GM21576 (cell line): ENCODE data around the gene MINAR1.
"Not testable (repeated sequence)": the region's sequence is repeated elsewhere in the genome, so short reads cannot be mapped to it uniquely, and the experiment has no call there.

Source experiments
- ATAC-seq: cut with Tn5 transposase; IDR thresholded peaks from one replicate; pipeline ENCODE4 v1.9.1; 2021; ENCODE audit warnings: mild to moderate bottlenecking, moderate library complexity; ENCODE audit not compliant: unreplicated experiment

MINAR1 gene

GRCh38 chr15:79431636-79432344, at the start of gene MINAR1:
TSS of gene MINAR1 (plus strand) at chr15:79432336. CDS start at chr15:79456148, 23,812 bp downstream.
- ATAC-seq = no peak

GRCh38 chr15:79394231-79394630, 37.9 kb upstream of the MINAR1 start:
- no peak for ATAC-seq

GRCh38 chr15:79396850-79397249, 35.3 kb upstream of the MINAR1 start:
- no peak for ATAC-seq

GRCh38 chr15:79397269-79397910, 34.7 kb upstream of the MINAR1 start:
- no peak for ATAC-seq

- ATAC-seq = no peak
These were observed 32.5 kb upstream of the MINAR1 start for GRCh38 chr15:79399606-79400005.

- ATAC-seq = no peak
These were observed 31.5 kb upstream of the MINAR1 start for GRCh38 chr15:79400650-79401049.

GRCh38 chr15:79401301-79401700, 30.8 kb upstream of the MINAR1 start:
- no peak for ATAC-seq

GRCh38 chr15:79402136-79402535, 30.0 kb upstream of the MINAR1 start:
- no peak for ATAC-seq

GRCh38 chr15:79403501-79403900, 28.6 kb upstream of the MINAR1 start:
- no peak for ATAC-seq

GRCh38 chr15:79406210-79406609, 25.9 kb upstream of the MINAR1 start:
- no peak for ATAC-seq

GRCh38 chr15:79408041-79408440, 24.1 kb upstream of the MINAR1 start:
- ATAC-seq = no peak

- ATAC-seq = no peak
These were observed 21.9 kb upstream of the MINAR1 start for GRCh38 chr15:79410237-79410636.

- no peak for ATAC-seq
These were observed 20.1 kb upstream of the MINAR1 start for GRCh38 chr15:79412010-79412409.

- no peak for ATAC-seq
These were observed 19.7 kb upstream of the MINAR1 start for GRCh38 chr15:79412429-79412828.

- no peak for ATAC-seq
These were observed 15.3 kb upstream of the MINAR1 start for GRCh38 chr15:79416876-79417275.

GRCh38 chr15:79418693-79419279, 13.3 kb upstream of the MINAR1 start:
- no peak for ATAC-seq

- no peak for ATAC-seq
These were observed 6.4 kb upstream of the MINAR1 start for GRCh38 chr15:79425591-79426295.

- not testable (repeated sequence) for ATAC-seq
These were observed 5.2 kb upstream of the MINAR1 start for GRCh38 chr15:79426899-79427298.

GRCh38 chr15:79427781-79428598, 4.1 kb upstream of the MINAR1 start:
- no peak for ATAC-seq

GRCh38 chr15:79430901-79431635, 1.1 kb upstream of the MINAR1 start:
- no peak for ATAC-seq
